Psoas muscle (tissue), 8 donors: ENCODE data around the gene GABRE. TPM values are rescaled to one million over a fixed set of nuclear protein-coding genes. Genes with fewer than 3 reads are reported as not detected.

Source experiments
- ATAC-seq, 4 donors: fragments of 200-7000 bp; cut with Tn5 transposase; one replicate each; pipeline ENCODE4 v1.9.1; 2020; ENCODE audit warnings: moderate library complexity in 3 of 4, mild to moderate bottlenecking in 2 of 4
- DNase-seq, 2 donors: peaks; one replicate each; pipeline ENCODE4 v3.0.0-alpha.2; 2020
- H3K27ac ChIP-seq: fragments of 200-600 bp; one replicate; pipeline ENCODE4 v1.8.0; 2022
- H3K27me3 ChIP-seq, 3 donors: fragments of 200-600 bp in 1 of 3; one replicate each; pipeline versions ENCODE4 v1.6.1 to v1.8.0; 2013 to 2022; ENCODE audit warnings: low read length in 2 of 3, mild to moderate bottlenecking in 2 of 3, moderate library complexity in 1 of 3; ENCODE audit not compliant: insufficient read depth in 3 of 3
- H3K36me3 ChIP-seq, 2 donors: fragments of 200-600 bp in 1 of 2; one replicate each; pipeline versions ENCODE4 v1.6.1 to v1.8.0; 2013 to 2022; ENCODE audit warnings: low read depth in 1 of 2, mild to moderate bottlenecking in 1 of 2, moderate library complexity in 1 of 2; ENCODE audit not compliant: insufficient read depth in 1 of 2
- H3K4me1 ChIP-seq: fragments of 200-600 bp; one replicate; pipeline ENCODE4 v1.8.0; 2022
- H3K4me3 ChIP-seq: fragments of 200-600 bp; one replicate; pipeline ENCODE4 v1.8.0; 2022; ENCODE audit warnings: mild to moderate bottlenecking
- H3K9me3 ChIP-seq: fragments of 200-600 bp; one replicate; pipeline ENCODE4 v1.8.0; 2022
- CTCF ChIP-seq: fragments of 200-600 bp; IDR thresholded peaks from one replicate; pipeline ENCODE4 v1.8.0; 2022; ENCODE audit warnings: antibody characterized with exemption
- WGBS, 3 donors: extraction: QIAGEN DNeasy Blood & Tissue Kit; methylation state at CpG; one replicate each; pipeline versions ENCODE4 v1.1.6 to v1.1.7; 2013; 5-methylcytosine and 5-hydroxymethylcytosine counted together
- intact Hi-C, 2 donors: fragments of 100-400 bp; cut with DNase I; formaldehyde crosslinking; loops; one replicate each; pipeline versions ENCODE4 v1.11.0 to v1.14.2; 2022
- polyA plus RNA-seq, 3 donors: library from polyadenylated mRNA; stranded (reverse); fragments of 200-250 nt; gene quantifications; one replicate each; pipeline ENCODE4 v1.2.3, GENCODE V29; 2013
- total RNA-seq, 4 donors: library from RNA; stranded (reverse); fragmentation: NEBNext Ultra II Directional in 2 of 4; extraction: Animal tissue kit (Norgen Biotek cat#: 25700) in 2 of 4; gene quantifications; one replicate each; pipeline versions ENCODE4 v1.2.1 to v1.2.4, GENCODE V29; 2021 to 2023
- donor health status: healthy with polysubstance abuse.
- donor health status: DM: no; HTN: no; CAD: no; lungs with moderate emphysema.
- donor health status: Bipolar disorder and iron deficiency.
- donor health status: healthy.
- donor health status: DM: yes; HTN: yes; CAD: no.
- donor health status: DM: no; HTN: no; CAD: no.
- donor health status: DM: no; HTN: no; CAD: no.
- donor health status: DM: yes; HTN: yes; CAD: no.

GABRE gene
- total and polyA plus RNA-seq, 7 donors, result 0.90 to 3.8 (median 1.7) TPM

GRCh38 chrX:151982222-151982621 lies 7.7 kb upstream of the GABRE start:
- TF ChIP-seq CTCF, result no peak
- no peak for DNase-seq
- ATAC-seq, result no peak
- WGBS, 3 donors, result 17 to 55% (median 37%) methylated on average over 3 of the region's 3 CpGs
- Histone ChIP-seq H3K9me3 (no peaks in the 10 kb centered on the region), H3K27ac (no peak overlapping the region), H3K4me3 (no peak overlapping the region), H3K27me3 (peaks cover 0 to 14% (median 0%) of the 10 kb centered on the region in 3 donors), H3K36me3 (no peaks in the 10 kb centered on the region), H3K4me1 (no peaks in the 10 kb centered on the region)
- intact Hi-C loops, result no loop called here

GRCh38 chrX:151981129-151981528 lies 6.7 kb upstream of the GABRE start:
- no peak for TF ChIP-seq CTCF
- no peaks in the 10 kb centered on the region for H3K9me3 ChIP-seq
- ATAC-seq, result no peak
- no peaks in the 10 kb centered on the region for H3K36me3 ChIP-seq
- 45 to 58% (median 50%) methylated on average over 2 of the region's 2 CpGs for WGBS, 3 donors
- H3K27ac ChIP-seq, result no peak overlapping the region
- DNase-seq, result no peak
- intact Hi-C loops, result no loop called here
- peaks cover 0 to 17% (median 0%) of the 10 kb centered on the region in 3 donors for H3K27me3 ChIP-seq
- no peak overlapping the region for H3K4me3 ChIP-seq
- H3K4me1 ChIP-seq, result no peaks in the 10 kb centered on the region

GRCh38 chrX:151977923-151978322 lies 3.4 kb upstream of the GABRE start:
- DNase-seq, result no peak
- H3K27me3 ChIP-seq, result peaks cover 0 to 27% (median 3%) of the 10 kb centered on the region in 3 donors
- H3K36me3 ChIP-seq, result no peaks in the 10 kb centered on the region
- intact Hi-C loops, result no loop called here
- no peak for ATAC-seq
- no peaks in the 10 kb centered on the region for H3K9me3 ChIP-seq
- no peak overlapping the region for H3K27ac ChIP-seq
- H3K4me1 ChIP-seq, result no peaks in the 10 kb centered on the region
- WGBS, 3 donors, result 77 to 100% (median 87%) methylated on average over 1 of the region's 1 CpG
- no peak overlapping the region for H3K4me3 ChIP-seq
- TF ChIP-seq CTCF, result no peak

- Histone ChIP-seq H3K27me3 (peaks cover 0 to 32% (median 3%) of the 10 kb centered on the region in 3 donors), H3K27ac (no peak overlapping the region), H3K36me3 (no peaks in the 10 kb centered on the region), H3K4me3 (no peak overlapping the region), H3K9me3 (no peaks in the 10 kb centered on the region), H3K4me1 (no peaks in the 10 kb centered on the region)
- DNase-seq, result no peak
- TF ChIP-seq CTCF, result no peak
- ATAC-seq, result no peak
- 45 to 80% (median 46%) methylated on average over 1 to 5 of the region's 5 CpGs for WGBS, 3 donors
- intact Hi-C loops, result no loop called here
Measured at GRCh38 chrX:151977009-151977408, 2.5 kb upstream of the GABRE start.

DNA sequence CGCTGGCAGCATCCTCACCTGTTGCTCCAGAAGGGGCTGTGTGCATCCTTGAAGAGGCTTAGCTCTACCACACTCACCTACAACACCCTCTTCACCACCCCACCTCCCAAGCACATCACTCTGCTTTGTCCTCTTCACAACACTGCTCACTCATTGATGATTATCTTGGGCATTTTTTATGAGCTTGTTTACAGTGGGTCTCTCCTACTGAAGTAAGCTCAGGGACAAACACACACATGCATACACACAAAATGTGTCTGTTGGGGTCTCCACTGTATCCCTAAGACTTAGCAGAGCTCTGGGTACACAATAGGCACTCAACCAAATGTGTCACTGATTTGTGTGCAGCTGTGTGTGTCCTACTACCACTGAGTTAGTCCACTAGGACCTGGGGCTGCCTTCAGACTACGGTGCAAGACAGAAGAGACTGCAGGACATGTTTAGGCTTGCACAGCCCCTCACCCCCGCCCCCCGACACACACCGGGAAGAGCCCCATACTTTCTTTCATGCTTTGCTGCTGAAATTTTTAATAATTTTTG lies 1.3 kb upstream of the GABRE start:
- Histone ChIP-seq H3K4me1 (no peaks in the 10 kb centered on the region), H3K27me3 (peaks cover 0 to 32% (median 3%) of the 10 kb centered on the region in 3 donors), H3K27ac (no peak overlapping the region), H3K9me3 (no peaks in the 10 kb centered on the region), H3K36me3 (no peaks in the 10 kb centered on the region), H3K4me3 (no peak overlapping the region)
- no peak for DNase-seq
- no peak for TF ChIP-seq CTCF
- ATAC-seq, result no peak
- intact Hi-C loops, result no loop called here
- 71 to 92% (median 81%) methylated on average over 5 of the region's 5 CpGs for WGBS, 3 donors
